DMS 273 (cell line): ENCODE data around the gene ARGLU1.
"Not testable (repeated sequence)": the region's sequence is repeated elsewhere in the genome, so short reads cannot be mapped to it uniquely, and the experiment has no call there.

Source experiments
- DNase-seq: peaks from one replicate; lab custom pipeline; 2025; ENCODE audit not compliant: unreplicated experiment; lab: John Stamatoyannopoulos, UW

Gene ARGLU1

DNA sequence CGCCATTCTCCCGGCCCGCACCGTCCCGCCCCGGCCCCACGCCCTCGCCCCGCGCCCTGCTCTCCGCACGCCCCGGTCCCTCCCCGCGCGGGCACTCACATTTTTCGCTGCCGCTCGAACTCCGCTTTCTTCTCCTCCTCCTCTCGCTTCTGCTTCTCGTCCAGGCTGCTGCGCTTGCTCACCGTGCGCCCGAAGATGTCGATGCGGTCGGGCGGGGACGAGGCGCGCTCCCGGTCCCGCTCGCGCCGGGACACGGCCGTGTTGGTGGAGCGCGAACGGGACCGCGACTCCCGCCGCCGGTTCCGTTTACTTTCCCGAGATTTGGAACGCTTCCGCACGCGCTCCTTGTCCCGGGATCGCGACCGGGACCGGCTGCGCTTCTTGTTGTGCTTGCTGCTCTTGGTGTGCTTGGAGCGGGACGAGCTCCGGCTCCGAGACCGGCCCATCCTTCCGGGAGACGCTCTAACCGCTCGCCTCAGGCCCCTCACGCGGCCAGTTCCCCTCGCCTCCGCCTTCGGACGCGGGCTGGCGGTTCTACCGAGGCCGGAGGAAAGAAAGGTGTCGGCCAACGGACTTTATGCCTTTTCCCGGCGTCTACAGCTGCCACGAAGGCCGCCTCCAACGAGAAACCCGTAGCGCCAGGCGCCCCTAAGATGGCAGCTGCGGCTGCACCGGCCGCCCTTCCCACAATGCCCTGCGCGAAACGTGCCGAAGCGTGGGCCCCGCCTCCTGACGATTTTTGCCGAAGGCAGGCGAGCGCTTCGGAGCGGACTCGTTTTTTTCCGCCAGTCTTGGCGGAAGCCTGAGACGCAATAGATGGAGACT, at the start of gene ARGLU1:
Gene ARGLU1 (minus strand): TSS at position 664 of the 825 bp plus-strand sequence. CDS start 218 bp downstream, at position 446.
- DNase-seq = peak; percentile 94

GRCh38 chr13:106617561-106617960, 49.6 kb upstream of the ARGLU1 start:
- no peak for DNase-seq

DNA sequence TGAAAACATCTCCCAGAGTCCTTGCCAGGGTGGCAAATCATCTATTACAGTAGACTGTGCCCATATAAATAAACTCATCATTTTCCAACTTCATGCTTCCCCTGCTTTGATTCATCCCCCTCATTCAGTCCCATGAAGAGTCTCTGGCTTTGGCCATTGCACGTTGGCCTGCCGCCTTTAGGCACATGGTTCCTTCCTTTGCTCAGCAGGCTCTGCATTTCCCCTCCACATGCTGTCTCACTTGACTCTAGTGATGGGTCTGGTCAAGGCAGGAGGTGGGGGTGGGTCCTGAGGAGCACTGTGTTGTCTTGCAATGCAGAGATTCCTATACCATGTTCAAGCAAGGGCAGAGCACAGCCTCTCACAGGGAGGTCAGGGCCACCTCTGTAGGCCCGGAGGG, 48.8 kb upstream of the ARGLU1 start:
- DNase-seq = no peak

DNA sequence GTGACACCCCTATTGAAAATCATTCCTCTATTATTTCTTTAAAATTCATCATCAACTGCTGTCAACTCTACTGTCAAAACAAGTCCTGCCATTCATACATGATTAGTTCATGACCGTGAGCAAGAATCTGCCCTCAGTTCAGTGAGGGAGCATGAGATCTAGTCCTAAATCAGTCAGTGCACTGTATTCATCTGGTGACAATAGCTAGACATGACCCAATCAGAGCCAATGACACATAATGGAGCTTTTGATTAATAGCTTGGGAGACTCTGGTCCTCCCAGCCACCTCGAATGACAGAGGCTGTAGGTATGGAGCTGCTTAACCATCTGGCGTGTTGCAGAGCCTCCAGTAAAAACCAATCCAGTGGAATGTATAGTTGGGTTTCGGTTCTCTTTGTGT, 46.9 kb upstream of the ARGLU1 start:
- no peak for DNase-seq

GRCh38 chr13:106612688-106613087, 44.8 kb upstream of the ARGLU1 start:
- no peak for DNase-seq

- DNase-seq = no peak
Measured at GRCh38 chr13:106610486-106610885, 42.5 kb upstream of the ARGLU1 start.

DNA sequence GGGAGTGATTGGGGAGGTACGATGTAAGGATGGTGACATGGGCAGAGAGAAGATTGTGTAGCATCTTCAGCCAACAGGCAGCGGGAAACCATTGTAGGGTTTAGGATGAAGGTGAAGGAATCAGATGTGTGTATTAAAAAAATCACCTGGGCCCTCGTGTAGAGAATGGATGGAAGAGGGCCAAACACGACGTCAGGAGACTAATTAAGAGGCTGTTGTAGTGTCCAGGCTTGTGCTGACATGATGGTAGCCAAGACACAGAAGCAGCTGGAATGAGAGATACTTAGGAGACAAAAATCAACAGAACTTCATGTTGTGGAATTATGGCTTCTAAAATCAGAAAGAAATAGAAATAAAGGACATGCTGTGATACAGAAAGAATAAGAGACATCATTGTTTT, 41.2 kb upstream of the ARGLU1 start:
- DNase-seq = no peak

DNA sequence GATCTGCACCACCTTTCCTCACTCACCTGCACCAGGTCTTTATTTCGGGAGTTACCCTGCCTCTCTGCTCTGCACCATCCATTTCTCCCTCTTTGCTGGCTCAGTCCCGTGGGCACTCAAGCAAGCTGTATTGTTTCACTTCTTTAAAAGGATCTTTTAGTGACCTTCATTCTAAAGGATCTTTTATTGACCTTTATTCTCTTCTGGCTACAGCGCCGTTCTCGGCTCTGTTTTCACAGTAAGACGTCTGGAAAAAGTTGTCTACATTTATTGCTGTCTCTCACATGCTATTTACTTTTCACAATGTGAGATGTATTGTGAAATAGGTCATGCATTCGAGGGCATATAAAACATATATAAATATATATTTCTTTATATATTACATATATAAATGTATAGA, 35.6 kb upstream of the ARGLU1 start:
- no peak for DNase-seq

- DNase-seq = peak; percentile 21
Measured at GRCh38 chr13:106602178-106602577, 34.2 kb upstream of the ARGLU1 start.

DNA sequence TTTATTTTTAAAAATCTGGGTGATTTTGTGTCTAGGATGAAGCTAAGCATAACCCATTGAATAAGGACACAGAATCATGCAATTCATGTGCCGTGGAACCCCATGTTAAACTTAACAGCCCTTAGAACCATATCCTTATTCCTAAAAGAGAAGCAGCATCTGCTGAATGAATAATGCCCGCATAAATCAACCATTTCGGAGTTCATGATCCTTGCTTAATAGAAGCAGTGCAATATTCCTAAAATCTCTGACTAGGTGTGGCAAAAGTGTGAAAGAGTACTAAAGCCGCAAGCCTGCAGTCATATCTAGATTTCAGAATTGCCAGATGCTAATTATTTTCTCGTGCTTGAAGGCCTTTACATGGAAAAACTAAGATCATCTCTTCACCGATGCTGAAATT, 33.6 kb upstream of the ARGLU1 start:
- no peak for DNase-seq

GRCh38 chr13:106600798-106601135, 32.8 kb upstream of the ARGLU1 start:
- not testable (repeated sequence) for DNase-seq

DNA sequence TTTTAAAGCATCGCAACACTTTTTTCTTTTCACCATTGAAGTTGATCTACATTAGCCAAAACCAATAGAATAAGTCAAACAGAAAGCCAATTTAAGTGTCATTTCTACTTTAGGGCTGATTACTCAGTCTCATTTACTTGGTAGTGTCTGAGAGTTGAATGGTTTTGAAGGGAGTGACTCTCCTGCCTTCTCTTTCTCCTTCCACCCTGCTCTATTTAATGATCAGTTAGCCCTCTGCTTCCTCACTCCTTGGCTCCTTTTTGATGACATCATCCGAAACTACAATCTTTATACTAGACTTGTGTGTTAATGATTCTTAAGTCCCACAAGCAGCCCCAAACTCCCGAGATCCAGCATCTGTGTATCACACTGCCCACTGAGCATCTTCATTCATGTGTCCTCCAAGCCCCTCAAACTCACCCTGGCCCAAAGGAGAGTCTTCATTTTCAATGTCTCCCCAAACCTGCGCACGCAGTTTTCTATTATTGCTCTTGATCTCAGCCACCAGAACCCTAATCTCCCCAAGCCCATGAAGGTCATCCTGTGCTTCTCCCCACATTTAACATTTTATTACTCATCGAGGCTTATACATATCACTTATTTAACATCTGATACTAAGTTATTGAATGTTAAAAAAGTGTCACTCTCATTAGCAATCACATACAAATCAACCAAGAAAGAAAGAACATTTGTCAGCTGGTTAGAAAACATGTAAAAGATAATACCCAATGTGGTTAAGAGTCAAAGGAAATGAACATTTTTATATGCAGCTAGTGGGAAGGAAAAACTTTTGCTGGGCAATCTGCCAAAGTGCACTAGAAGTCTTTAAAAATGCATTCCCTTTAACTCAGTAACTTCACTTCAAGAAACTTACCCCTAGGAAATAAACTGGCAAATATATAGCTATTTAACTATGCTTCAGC, 32.2 kb upstream of the ARGLU1 start:
- no peak for DNase-seq

- DNase-seq = no peak
Measured at GRCh38 chr13:106597749-106598395, 29.9 kb upstream of the ARGLU1 start.

GRCh38 chr13:106597186-106597585, 29.2 kb upstream of the ARGLU1 start:
- no peak for DNase-seq

- no peak for DNase-seq
Measured at GRCh38 chr13:106596275-106596937, 28.5 kb upstream of the ARGLU1 start.

GRCh38 chr13:106595625-106596024, 27.7 kb upstream of the ARGLU1 start:
- no peak for DNase-seq

DNA sequence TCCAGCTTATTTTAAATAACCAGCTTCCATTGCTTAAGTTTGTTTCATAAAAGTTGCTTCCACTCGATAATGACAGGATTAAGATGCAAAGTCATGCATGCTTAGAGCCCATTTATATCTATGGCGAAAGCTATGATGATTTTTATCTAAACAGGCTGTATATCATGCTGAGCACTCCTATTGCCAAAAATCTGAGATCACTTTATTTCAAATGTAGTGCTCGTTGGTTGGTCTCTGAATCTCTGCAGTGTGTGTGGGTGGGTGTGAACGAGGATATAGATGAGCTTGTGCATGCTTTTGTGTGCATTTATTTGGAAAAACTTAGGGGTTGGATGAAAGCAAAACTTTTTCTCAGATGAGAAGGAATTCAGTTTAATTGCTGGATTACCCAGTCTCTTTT, 27.0 kb upstream of the ARGLU1 start:
- DNase-seq = no peak

DNA sequence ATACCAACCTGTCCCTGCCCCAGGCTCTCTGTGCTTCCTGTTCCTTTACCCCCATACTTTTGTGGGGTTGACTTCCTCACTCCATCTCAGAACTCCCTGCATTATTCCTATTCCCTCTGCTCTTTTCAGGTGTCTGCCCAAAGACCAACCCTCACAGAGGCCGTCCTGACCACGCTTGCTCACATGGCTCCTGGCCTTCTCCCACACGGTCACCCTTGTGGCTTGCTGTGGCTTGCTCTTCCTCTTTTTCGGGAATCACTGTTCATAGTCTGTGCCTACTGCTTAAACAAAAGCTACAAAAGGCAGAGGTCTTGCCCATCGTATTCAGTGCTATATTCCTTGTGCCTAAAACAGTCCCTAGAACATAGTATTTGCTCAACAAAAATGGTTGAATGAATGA, 25.2 kb upstream of the ARGLU1 start:
- no peak for DNase-seq

- DNase-seq = no peak
Measured at GRCh38 chr13:106591299-106591698, 23.4 kb upstream of the ARGLU1 start.

DNA sequence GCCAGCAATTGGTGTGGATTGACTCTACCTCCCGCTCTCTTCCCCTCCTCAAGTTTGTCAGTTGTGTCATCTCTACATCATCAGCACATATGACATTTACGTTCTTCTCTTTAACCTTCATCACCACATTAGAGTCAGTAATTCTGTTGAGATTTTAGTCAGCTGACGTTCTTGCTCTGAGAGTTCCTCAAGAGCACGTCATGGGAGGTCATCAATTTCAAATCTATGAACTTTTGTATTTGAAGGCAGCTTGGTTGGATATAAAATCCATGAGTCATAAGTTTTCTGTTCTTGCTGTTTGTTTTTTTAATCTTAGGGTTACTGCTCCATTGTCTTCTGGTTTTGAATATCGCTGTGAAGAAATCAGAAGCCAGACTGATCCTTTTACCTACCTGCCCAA, 21.8 kb upstream of the ARGLU1 start:
- DNase-seq = no peak

- DNase-seq = no peak
Measured at GRCh38 chr13:106588367-106588766, 20.4 kb upstream of the ARGLU1 start.
